SK-N-MC (cell line): ENCODE results near the gene C1QTNF9B.
A peak's percentile ranks its signal among the peaks of the same experiment; 100 is the strongest.

ENCODE experiments used
- EZH2 ChIP-seq: fragments of 200-600 bp; sonication (generic); IDR thresholded peaks from one replicate; pipeline ENCODE4 v1.6.1; 2017; ENCODE audit warnings: antibody characterized with exemption
- FOXP2 ChIP-seq: optimal IDR thresholded peaks from 2 replicates; pipeline ENCODE3; 2011; ENCODE audit warnings: mild to moderate bottlenecking, moderate library complexity; ENCODE audit not compliant: insufficient read depth; ENCODE audit errors: extremely low read length, control extremely low read depth
- POLR2AphosphoS5 ChIP-seq: IDR thresholded peaks from 2 replicates; pipeline ENCODE4 v1.6.1; 2012; ENCODE audit warnings: mild to moderate bottlenecking, low read depth, low read length, borderline replicate concordance

GRCh38 chr13:23934520-23934919 lies 37.2 kb upstream of the C1QTNF9B start:
- TF ChIP-seq POLR2AphosphoS5 (no peak), EZH2 (no peak), FOXP2 (peak; percentile 22)
